ENCODE measurements around the gene USP48. TPM values are rescaled to one million over a fixed set of nuclear protein-coding genes. Genes with fewer than 3 reads are reported as not detected.
"Not testable (repeated sequence)": the region's sequence is repeated elsewhere in the genome, so short reads cannot be mapped to it uniquely, and the experiment has no call there.

Gene USP48
- total RNA-seq, 1 donor from 2014 or later, result 39.1 TPM

- H3K27me3 ChIP-seq (ENCODE audit: low read depth), result no peaks in the 10 kb centered on the region
- H3K9me3 ChIP-seq (replicated peaks), result peaks cover 5% of the 10 kb centered on the region
- H3K4me3 ChIP-seq, result peak overlapping the region; percentile 85
- peaks cover 39% of the 10 kb centered on the region for H3K4me1 ChIP-seq
- no peaks in the 10 kb centered on the region for H3K36me3 ChIP-seq
- intact Hi-C loops (cut with micrococcal nuclease), result no loop called here
- peak overlapping the region; percentile 97 for H3K27ac ChIP-seq (replicated peaks)
- TF ChIP-seq CTCF (IDR thresholded peaks at IDR 0.05; ENCODE audit: borderline replicate concordance), result peak; percentile 35
- DNase-seq, result no peak
These were observed 541 bp downstream of the USP48 start for GRCh38 chr1:21782349-21782867.

- Histone ChIP-seq H3K27me3 (ENCODE audit: low read depth) (no peaks in the 10 kb centered on the region), H3K27ac (replicated peaks) (peak overlapping the region; percentile 97), H3K36me3 (no peaks in the 10 kb centered on the region), H3K4me3 (peak overlapping the region; percentile 85), H3K4me1 (peaks cover 39% of the 10 kb centered on the region), H3K9me3 (replicated peaks) (peaks cover 6% of the 10 kb centered on the region)
- TF ChIP-seq CTCF (IDR thresholded peaks at IDR 0.05; ENCODE audit: borderline replicate concordance), result no peak
- intact Hi-C loops (cut with micrococcal nuclease), result no loop called here
- no peak for DNase-seq
These were observed 1.1 kb downstream of the USP48 start for GRCh38 chr1:21781815-21782348.

GRCh38 chr1:21779613-21780521 lies 3.1 kb downstream of the USP48 start:
- no peak for DNase-seq
- intact Hi-C loops (cut with micrococcal nuclease), result no loop called here
- no peaks in the 10 kb centered on the region for H3K27me3 ChIP-seq (ENCODE audit: low read depth)

GRCh38 chr1:21778405-21778727 lies 4.6 kb downstream of the USP48 start:
- H3K27ac ChIP-seq (replicated peaks), result no peak overlapping the region
- no peaks in the 10 kb centered on the region for H3K27me3 ChIP-seq (ENCODE audit: low read depth)
- H3K4me1 ChIP-seq, result peaks cover 54% of the 10 kb centered on the region
- H3K9me3 ChIP-seq (replicated peaks), result peaks cover 6% of the 10 kb centered on the region
- TF ChIP-seq CTCF (IDR thresholded peaks at IDR 0.05; ENCODE audit: borderline replicate concordance), result no peak
- no peaks in the 10 kb centered on the region for H3K36me3 ChIP-seq
- no peak for DNase-seq
- intact Hi-C loops (cut with micrococcal nuclease), result no loop called here
- no peak overlapping the region for H3K4me3 ChIP-seq

More at GRCh38 chr1:21779613-21780521, 3.1 kb downstream of the USP48 start:
- Histone ChIP-seq H3K4me1 (peaks cover 52% of the 10 kb centered on the region), H3K9me3 (replicated peaks) (peaks cover 6% of the 10 kb centered on the region), H3K27ac (replicated peaks) (no peak overlapping the region), H3K4me3 (no peak overlapping the region), H3K36me3 (no peaks in the 10 kb centered on the region)
- TF ChIP-seq CTCF (IDR thresholded peaks at IDR 0.05; ENCODE audit: borderline replicate concordance), result no peak

- H3K4me3 ChIP-seq; intact Hi-C loops (cut with micrococcal nuclease); H3K36me3 ChIP-seq; H3K27me3 ChIP-seq (ENCODE audit: low read depth); H3K9me3 ChIP-seq (replicated peaks); DNase-seq; H3K27ac ChIP-seq (replicated peaks): not testable (repeated sequence)
- H3K4me1 ChIP-seq, result peaks cover 45% of the 10 kb centered on the region
These were observed 6.0 kb downstream of the USP48 start for GRCh38 chr1:21776925-21777324.

Data from left ventricle myocardium inferior (tissue), 1 donor.